NCI-H69 (cell line): ENCODE results near the gene AVP.

ENCODE experiments used
- DNase-seq: peaks from one replicate; lab custom pipeline; 2025; lab: John Stamatoyannopoulos, UW

Gene AVP

GRCh38 chr20:3047486-3048419 lies 36.8 kb downstream of the AVP start:
- no peak for DNase-seq

- DNase-seq: peak; percentile 62
Measured at GRCh38 chr20:3046677-3047462, 37.7 kb downstream of the AVP start.

GRCh38 chr20:3045816-3046676 lies 38.5 kb downstream of the AVP start, which contains the start of gene MRPS26:
TSS of gene MRPS26 (plus strand) at chr20:3046052. CDS start at chr20:3046069, 17 bp downstream.
- peak; percentile 96 for DNase-seq

GRCh38 chr20:3045042-3045815 lies 39.3 kb downstream of the AVP start:
- peak; percentile 96 for DNase-seq

GRCh38 chr20:3044336-3044965 lies 40.1 kb downstream of the AVP start:
- DNase-seq: no peak

- no peak for DNase-seq
Measured at GRCh38 chr20:3043322-3043721, 41.2 kb downstream of the AVP start, which contains the start of gene GNRH2. TSS of gene GNRH2 (plus strand) at chr20:3043622. CDS start at chr20:3044415, 793 bp downstream.

- peak; percentile 57 for DNase-seq
Measured at GRCh38 chr20:3042625-3043024, 41.9 kb downstream of the AVP start.

GRCh38 chr20:3041854-3042409 lies 42.6 kb downstream of the AVP start:
- DNase-seq: peak; percentile 74

- DNase-seq: no peak
Measured at GRCh38 chr20:3040086-3040485, 44.4 kb downstream of the AVP start.

- DNase-seq: no peak
Measured at GRCh38 chr20:3039426-3039825, 45.1 kb downstream of the AVP start.

- DNase-seq: no peak
Measured at GRCh38 chr20:3038454-3038853, 46.1 kb downstream of the AVP start.

GRCh38 chr20:3037654-3038053 lies 46.9 kb downstream of the AVP start:
- DNase-seq: no peak

GRCh38 chr20:3032624-3033023 lies 51.9 kb downstream of the AVP start:
- no peak for DNase-seq
